ENCODE results near the gene JUND. TPM values are rescaled to one million over a fixed set of nuclear protein-coding genes. Genes with fewer than 3 reads are reported as not detected.

Gene JUND
- polyA plus RNA-seq, 2 of the 4 experiments (the other 2 are of a cell fraction), result 65.1 to 68.9 TPM

- ATAC-seq (no peak), FAIRE-seq (no peak), DNase-seq (ENCODE audit: low read depth in 1 of 2, low spot score in 1 of 2) (no peak)
- WGBS (ENCODE audit: missing lambda C conversion rate), result 91% methylated on average over 26 of the region's 26 CpGs
- no peak overlapping the region for H3K4me3 ChIP-seq
- ChIA-PET CTCF (interaction anchor here (1.0 to 2.1 kb wide), 2 partner anchors 28 kb away, joined by 3 to 12 read pairs; no protein-coding TSS in a partner anchor), POLR2A (interaction anchor here (1.0 kb wide), 1 partner anchor 26 kb away, joined by 3 read pairs; no protein-coding TSS in a partner anchor)
- H3K27ac ChIP-seq, result peak overlapping the region in 1 of 2 experiments; percentile 99; a peak in 3 of 6 replicates
- no peak overlapping the region for H3K4me2 ChIP-seq
- H3K9me3 ChIP-seq, result no peaks in the 10 kb centered on the region
- peaks cover 50% of the 10 kb centered on the region for H3K4me1 ChIP-seq
- TF ChIP-seq CBX8 (IDR thresholded peaks at IDR 0.05), result no peak
- peak; percentile 69 for TF ChIP-seq MAFK (IDR thresholded peaks at IDR 0.05; ENCODE audit: partially characterized antibody)
Measured at GRCh38 chr19:18306209-18306887, 24.9 kb upstream of the JUND start.

- ChIA-PET CTCF (interaction anchor here (0.6 to 2.1 kb wide), 6 partner anchors 12 to 53 kb away, joined by 3 to 12 read pairs (median 4); no protein-coding TSS in a partner anchor), POLR2A (interaction anchor here (0.9 to 5.5 kb wide), 5 partner anchors 11 to 24 kb away, joined by 3 to 123 read pairs (median 16); partner anchors contain the start of genes JUND and LSM4)
- peak overlapping the region; percentile 34 for H3K4me3 ChIP-seq
- H3K4me1 ChIP-seq, result peaks cover 53% of the 10 kb centered on the region
- peak overlapping the region; percentile 99 to 100 for H3K27ac ChIP-seq
- no peak for FAIRE-seq
- 0% methylated on average over 18 of the region's 29 CpGs for WGBS (ENCODE audit: missing lambda C conversion rate)
- ATAC-seq, result peak; percentile 77 to 79
- DNase-seq (ENCODE audit: low read depth in 1 of 2, low spot score in 1 of 2), result peak in 1 of 2 experiments; percentile 79
- H3K9me3 ChIP-seq, result no peaks in the 10 kb centered on the region
- H3K4me2 ChIP-seq, result peak overlapping the region; percentile 95
- TF ChIP-seq TP53 (CRISPR knock-in tag; IDR thresholded peaks at IDR 0.05) (0 out of 2 replicates have a peak, but pooled peaks have one; percentile 38), RCOR1 (IDR thresholded peaks at IDR 0.05; ENCODE audit: low read depth, low read length) (no peak), TFCP2L1 (CRISPR knock-in tag; IDR thresholded peaks at IDR 0.05) (peak; percentile 62; the same call in 1 of the 2 replicates), MAFK (IDR thresholded peaks at IDR 0.05; ENCODE audit: partially characterized antibody) (no peak), JUN (IDR thresholded peaks at IDR 0.05) (peak; percentile 43 to 49; a peak in 4 of 5 replicates), FOSL2 (IDR thresholded peaks at IDR 0.05) (no peak), FOSL2 (CRISPR knock-in tag; IDR thresholded peaks at IDR 0.05) (peak; percentile 68)
- TF ChIP-seq, protein P1, sequence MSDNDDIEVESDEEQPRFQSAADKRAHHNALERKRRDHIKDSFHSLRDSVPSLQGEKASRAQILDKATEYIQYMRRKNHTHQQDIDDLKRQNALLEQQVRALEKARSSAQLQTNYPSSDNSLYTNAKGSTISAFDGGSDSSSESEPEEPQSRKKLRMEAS (IDR thresholded peaks at IDR 0.05), result peak; percentile 48
- TF ChIP-seq, protein P2, sequence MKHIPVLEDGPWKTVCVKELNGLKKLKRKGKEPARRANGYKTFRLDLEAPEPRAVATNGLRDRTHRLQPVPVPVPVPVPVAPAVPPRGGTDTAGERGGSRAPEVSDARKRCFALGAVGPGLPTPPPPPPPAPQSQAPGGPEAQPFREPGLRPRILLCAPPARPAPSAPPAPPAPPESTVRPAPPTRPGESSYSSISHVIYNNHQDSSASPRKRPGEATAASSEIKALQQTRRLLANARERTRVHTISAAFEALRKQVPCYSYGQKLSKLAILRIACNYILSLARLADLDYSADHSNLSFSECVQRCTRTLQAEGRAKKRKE (CRISPR knock-in tag; IDR thresholded peaks at IDR 0.05; ENCODE audit: low read depth), result no peak
- TF ChIP-seq, protein P3, sequence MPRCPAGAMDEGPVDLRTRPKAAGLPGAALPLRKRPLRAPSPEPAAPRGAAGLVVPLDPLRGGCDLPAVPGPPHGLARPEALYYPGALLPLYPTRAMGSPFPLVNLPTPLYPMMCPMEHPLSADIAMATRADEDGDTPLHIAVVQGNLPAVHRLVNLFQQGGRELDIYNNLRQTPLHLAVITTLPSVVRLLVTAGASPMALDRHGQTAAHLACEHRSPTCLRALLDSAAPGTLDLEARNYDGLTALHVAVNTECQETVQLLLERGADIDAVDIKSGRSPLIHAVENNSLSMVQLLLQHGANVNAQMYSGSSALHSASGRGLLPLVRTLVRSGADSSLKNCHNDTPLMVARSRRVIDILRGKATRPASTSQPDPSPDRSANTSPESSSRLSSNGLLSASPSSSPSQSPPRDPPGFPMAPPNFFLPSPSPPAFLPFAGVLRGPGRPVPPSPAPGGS (IDR thresholded peaks at IDR 0.05), result 0 out of 3 replicates have a peak, but pooled peaks have one; percentile 19
Measured at GRCh38 chr19:18304458-18305310, 23.3 kb upstream of the JUND start.

DNA sequence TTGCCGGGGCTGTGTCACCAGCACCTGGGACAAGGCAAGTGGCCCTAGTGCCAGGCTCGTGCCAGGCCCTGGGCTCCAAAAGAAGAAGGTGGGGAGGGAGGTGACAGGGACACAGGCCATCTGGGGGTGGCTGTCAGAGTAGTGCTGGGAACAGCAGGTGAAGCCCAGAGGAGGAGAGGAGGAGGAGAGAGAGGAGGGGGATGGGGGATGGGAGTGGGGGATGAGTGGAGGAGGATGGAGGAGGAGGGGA, 22.7 kb upstream of the JUND start:
- ATAC-seq, result peak; percentile 5 to 16
- DNase-seq (ENCODE audit: low read depth in 1 of 2, low spot score in 1 of 2), result no peak
- WGBS (ENCODE audit: missing lambda C conversion rate), result 0% methylated on average over 2 of the region's 2 CpGs
- Histone ChIP-seq H3K4me3 (peak overlapping the region; percentile 34; the same call in 1 of the 3 replicates), H3K4me1 (peaks cover 56% of the 10 kb centered on the region), H3K4me2 (peak overlapping the region; percentile 95), H3K27ac (peak overlapping the region; percentile 99 to 100), H3K9me3 (no peaks in the 10 kb centered on the region)
- TF ChIP-seq JUN (IDR thresholded peaks at IDR 0.05) (no peak), CHD4 (IDR thresholded peaks at IDR 0.05; ENCODE audit: borderline replicate concordance) (no peak), USF2 (IDR thresholded peaks at IDR 0.05) (no peak), PBX3 (IDR thresholded peaks at IDR 0.05) (no peak)
- no peak for FAIRE-seq
- CTCF ChIA-PET, result interaction anchor here (1.1 to 3.1 kb wide), 5 partner anchors 9 to 53 kb away, joined by 3 to 12 read pairs (median 5); no protein-coding TSS in a partner anchor
- POLR2A ChIA-PET, result interaction anchor here (1.9 to 5.5 kb wide), 3 partner anchors 12 to 24 kb away, joined by 16 to 123 read pairs (median 51); partner anchors contain the start of genes JUND and LSM4

Measured in A549 (cell line).